CD8-positive, alpha-beta memory T cell (primary cell): ENCODE measurements around the gene AK2. TPM values are rescaled to one million over a fixed set of nuclear protein-coding genes. Genes with fewer than 3 reads are reported as not detected.

Experiments
- CTCF ChIA-PET: fragments of 350-600 bp; sonication (Branson Sonifier 250); formaldehyde crosslinking; loops from one replicate; lab custom pipeline; 2021; ENCODE audit warnings: antibody characterized with exemption; lab: Charles Lee
- POLR2A ChIA-PET: fragments of 350-600 bp; sonication (Branson Sonifier 250); formaldehyde crosslinking; loops from one replicate; lab custom pipeline; 2021; ENCODE audit warnings: antibody characterized with exemption; lab: Charles Lee
- DNase-seq, 5 donors: peaks; one replicate each; pipeline versions ENCODE4 v3.0.0 to v3.0.0-alpha.2; 2020 to 2022; ENCODE audit warnings: mixed read lengths in 1 of 5
- H3K27ac ChIP-seq: one replicate; pipeline ENCODE4 v1.7.0; 2013; ENCODE audit warnings: low read depth, mild to moderate bottlenecking, low read length, moderate library complexity
- H3K27me3 ChIP-seq: 2 replicates; pipeline ENCODE4 v1.7.0; 2013; ENCODE audit warnings: low read length, mild to moderate bottlenecking; ENCODE audit not compliant: insufficient read depth, poor library complexity, severe bottlenecking
- H3K36me3 ChIP-seq: 2 replicates; pipeline ENCODE4 v1.7.0; 2013; ENCODE audit warnings: mild to moderate bottlenecking, low read length, moderate library complexity; ENCODE audit not compliant: insufficient read depth
- H3K4me1 ChIP-seq: 2 replicates; pipeline ENCODE4 v1.7.0; 2013; ENCODE audit warnings: mild to moderate bottlenecking, low read length, moderate library complexity; ENCODE audit not compliant: insufficient read depth
- H3K4me3 ChIP-seq: 2 replicates; pipeline ENCODE4 v1.7.0; 2013; ENCODE audit warnings: mild to moderate bottlenecking, low read length
- H3K9me3 ChIP-seq: 2 replicates; pipeline ENCODE4 v1.7.0; 2013; ENCODE audit warnings: mild to moderate bottlenecking, low read length
- H3K27ac Mint-ChIP-seq, 8 donors: one replicate each; pipeline ENCODE4 v1.8.0; 2020 to 2021; ENCODE audit warnings: mixed read lengths in 8 of 8, mild to moderate bottlenecking in 6 of 8, inconsistent platforms in 3 of 8, moderate library complexity in 3 of 8
- H3K27me3 Mint-ChIP-seq, 2 donors: one replicate each; pipeline ENCODE4 v1.8.0; 2020 to 2021; ENCODE audit warnings: mixed read lengths in 2 of 2, mild to moderate bottlenecking in 1 of 2, moderate library complexity in 1 of 2
- H3K36me3 Mint-ChIP-seq, 3 donors: one replicate each; pipeline ENCODE4 v1.8.0; 2020 to 2021; ENCODE audit warnings: mixed read lengths in 3 of 3, inconsistent platforms in 1 of 3, mild to moderate bottlenecking in 1 of 3
- H3K4me1 Mint-ChIP-seq, 3 donors: one replicate each; pipeline ENCODE4 v1.8.0; 2020 to 2021; ENCODE audit warnings: mixed read lengths in 3 of 3, inconsistent platforms in 1 of 3, mild to moderate bottlenecking in 1 of 3
- H3K4me3 Mint-ChIP-seq, 7 donors: one replicate each; pipeline ENCODE4 v1.8.0; 2020 to 2021; ENCODE audit warnings: mixed read lengths in 7 of 7, mild to moderate bottlenecking in 6 of 7, moderate library complexity in 4 of 7, inconsistent platforms in 2 of 7
- H3K9me3 Mint-ChIP-seq, 5 donors: one replicate each; pipeline ENCODE4 v1.8.0; 2020 to 2022; ENCODE audit warnings: mixed read lengths in 5 of 5, mild to moderate bottlenecking in 3 of 5, moderate library complexity in 2 of 5, inconsistent platforms in 1 of 5
- polyA plus RNA-seq: library from polyadenylated mRNA; unstranded; fragments of 300-500 nt; fragmentation: Illumina TruSeq; gene quantifications from one replicate; pipeline ENCODE4 v1.2.3, GENCODE V29; 2021
- total RNA-seq, 2 experiments: library from RNA; stranded (reverse); gene quantifications; one replicate each; pipeline ENCODE4 v1.2.3, GENCODE V29; 2021

Gene AK2
- total and polyA plus RNA-seq, 3 experiments from 2014 or later = 110 to 305 (median 288) TPM

GRCh38 chr1:33008051-33008914 lies 28.4 kb downstream of the AK2 start:
- H3K4me1 Mint-ChIP-seq = no peaks in the 10 kb centered on the region
- ChIA-PET CTCF (interaction anchor here (0.9 to 1.3 kb wide), 2 partner anchors 10 to 75 kb away, joined by 3 read pairs; no protein-coding TSS in a partner anchor), POLR2A (no interaction called here)
- no peak overlapping the region for H3K4me3 ChIP-seq
- no peak overlapping the region for H3K27ac ChIP-seq
- H3K27me3 ChIP-seq = no peaks in the 10 kb centered on the region
- H3K9me3 Mint-ChIP-seq = no peaks in the 10 kb centered on the region
- H3K27ac Mint-ChIP-seq = peak overlapping the region in 5 of 8 donors; percentile 30 to 71 (median 52)
- H3K36me3 ChIP-seq = peaks cover 37% of the 10 kb centered on the region
- no peak for DNase-seq
- no peaks in the 10 kb centered on the region for H3K27me3 Mint-ChIP-seq
- peaks cover 4 to 63% (median 34%) of the 10 kb centered on the region in 3 donors for H3K36me3 Mint-ChIP-seq
- no peak overlapping the region for H3K4me3 Mint-ChIP-seq
- H3K9me3 ChIP-seq = no peaks in the 10 kb centered on the region
- H3K4me1 ChIP-seq = no peaks in the 10 kb centered on the region

- ChIA-PET POLR2A (no interaction called here), CTCF (interaction anchor here (1.2 to 1.4 kb wide), 2 partner anchors 73 to 109 kb away, joined by 3 to 16 read pairs; no protein-coding TSS in a partner anchor)
- no peaks in the 10 kb centered on the region for H3K9me3 ChIP-seq
- no peak overlapping the region for H3K4me3 ChIP-seq
- no peak for DNase-seq
- H3K27ac Mint-ChIP-seq = peak overlapping the region in 2 of 8 donors; percentile 60 to 62
- peaks cover 29% of the 10 kb centered on the region for H3K36me3 ChIP-seq
- H3K27me3 Mint-ChIP-seq = no peaks in the 10 kb centered on the region
- no peaks in the 10 kb centered on the region for H3K9me3 Mint-ChIP-seq
- no peaks in the 10 kb centered on the region for H3K4me1 ChIP-seq
- H3K4me3 Mint-ChIP-seq = no peak overlapping the region
- peaks cover 4 to 55% (median 28%) of the 10 kb centered on the region in 3 donors for H3K36me3 Mint-ChIP-seq
- no peaks in the 10 kb centered on the region for H3K27me3 ChIP-seq
- H3K4me1 Mint-ChIP-seq = no peaks in the 10 kb centered on the region
- no peak overlapping the region for H3K27ac ChIP-seq
Observed at GRCh38 chr1:33007190-33008050, 29.3 kb downstream of the AK2 start.

- Histone ChIP-seq H3K9me3 (no peaks in the 10 kb centered on the region), H3K27me3 (no peaks in the 10 kb centered on the region), H3K36me3 (peaks cover 15% of the 10 kb centered on the region), H3K4me3 (no peak overlapping the region), H3K4me1 (no peaks in the 10 kb centered on the region), H3K27ac (no peak overlapping the region)
- H3K4me1 Mint-ChIP-seq = no peaks in the 10 kb centered on the region
- H3K4me3 Mint-ChIP-seq = no peak overlapping the region
- DNase-seq = no peak
- no peaks in the 10 kb centered on the region for H3K27me3 Mint-ChIP-seq
- POLR2A ChIA-PET = interaction anchor here (0.6 kb wide), 1 partner anchor 43 kb away, joined by 4 read pairs; no protein-coding TSS in a partner anchor
- H3K36me3 Mint-ChIP-seq = peaks cover 0 to 40% (median 18%) of the 10 kb centered on the region in 3 donors
- H3K9me3 Mint-ChIP-seq = no peaks in the 10 kb centered on the region
- H3K27ac Mint-ChIP-seq = peak overlapping the region in 4 of 8 donors; percentile 15 to 59 (median 44)
- CTCF ChIA-PET = interaction anchor here (1.2 kb wide), 1 partner anchor 51 kb away, joined by 4 read pairs; no protein-coding TSS in a partner anchor
Observed at GRCh38 chr1:33005838-33006421, 30.8 kb downstream of the AK2 start.

GRCh38 chr1:33005117-33005837 lies 31.4 kb downstream of the AK2 start:
- H3K9me3 Mint-ChIP-seq = no peaks in the 10 kb centered on the region
- Histone ChIP-seq H3K4me1 (no peaks in the 10 kb centered on the region), H3K36me3 (peaks cover 11% of the 10 kb centered on the region), H3K27me3 (no peaks in the 10 kb centered on the region), H3K9me3 (no peaks in the 10 kb centered on the region), H3K4me3 (no peak overlapping the region), H3K27ac (no peak overlapping the region)
- H3K4me1 Mint-ChIP-seq = peaks cover 0 to 5% (median 0%) of the 10 kb centered on the region in 3 donors
- no peak for DNase-seq
- CTCF ChIA-PET = interaction anchor here (1.2 kb wide), 1 partner anchor 51 kb away, joined by 4 read pairs; no protein-coding TSS in a partner anchor
- peak overlapping the region in 1 of 8 donors; percentile 30 for H3K27ac Mint-ChIP-seq
- peaks cover 0 to 33% (median 17%) of the 10 kb centered on the region in 3 donors for H3K36me3 Mint-ChIP-seq
- H3K27me3 Mint-ChIP-seq = no peaks in the 10 kb centered on the region
- no peak overlapping the region for H3K4me3 Mint-ChIP-seq
- POLR2A ChIA-PET = interaction anchor here (0.6 kb wide), 1 partner anchor 42 kb away, joined by 4 read pairs; no protein-coding TSS in a partner anchor

- H3K27me3 Mint-ChIP-seq = no peaks in the 10 kb centered on the region
- CTCF ChIA-PET = no interaction called here
- POLR2A ChIA-PET = no interaction called here
- H3K27ac ChIP-seq = no peak overlapping the region
- H3K9me3 Mint-ChIP-seq = no peaks in the 10 kb centered on the region
- H3K4me3 Mint-ChIP-seq = no peak overlapping the region
- H3K27me3 ChIP-seq = no peaks in the 10 kb centered on the region
- peak overlapping the region in 3 of 8 donors; percentile 6 to 41 (median 10) for H3K27ac Mint-ChIP-seq
- no peaks in the 10 kb centered on the region for H3K4me1 ChIP-seq
- H3K36me3 Mint-ChIP-seq = peaks cover 0 to 27% (median 16%) of the 10 kb centered on the region in 3 donors
- no peak for DNase-seq
- peaks cover 0 to 6% (median 0%) of the 10 kb centered on the region in 3 donors for H3K4me1 Mint-ChIP-seq
- H3K4me3 ChIP-seq = no peak overlapping the region
- H3K36me3 ChIP-seq = peaks cover 11% of the 10 kb centered on the region
- no peaks in the 10 kb centered on the region for H3K9me3 ChIP-seq
Observed at GRCh38 chr1:33004613-33005012, 32.1 kb downstream of the AK2 start.

- no peaks in the 10 kb centered on the region for H3K27me3 Mint-ChIP-seq
- Histone ChIP-seq H3K27me3 (no peaks in the 10 kb centered on the region), H3K9me3 (no peaks in the 10 kb centered on the region), H3K4me1 (no peaks in the 10 kb centered on the region), H3K4me3 (no peak overlapping the region), H3K36me3 (peaks cover 11% of the 10 kb centered on the region), H3K27ac (no peak overlapping the region)
- DNase-seq = no peak
- peak overlapping the region in 1 of 8 donors; percentile 70 for H3K27ac Mint-ChIP-seq
- peaks cover 0 to 18% (median 13%) of the 10 kb centered on the region in 3 donors for H3K36me3 Mint-ChIP-seq
- H3K4me3 Mint-ChIP-seq = no peak overlapping the region
- POLR2A ChIA-PET = no interaction called here
- CTCF ChIA-PET = no interaction called here
- H3K9me3 Mint-ChIP-seq = no peaks in the 10 kb centered on the region
- peaks cover 0 to 6% (median 0%) of the 10 kb centered on the region in 3 donors for H3K4me1 Mint-ChIP-seq
Observed at GRCh38 chr1:33003657-33004056, 33.0 kb downstream of the AK2 start.

GRCh38 chr1:33002006-33002405 lies 34.7 kb downstream of the AK2 start:
- H3K9me3 ChIP-seq = no peaks in the 10 kb centered on the region
- no peaks in the 10 kb centered on the region for H3K36me3 ChIP-seq
- Mint-ChIP-seq H3K36me3 (peaks cover 0 to 3% (median 2%) of the 10 kb centered on the region in 3 donors), H3K27me3 (no peaks in the 10 kb centered on the region), H3K27ac (no peak overlapping the region), H3K9me3 (no peaks in the 10 kb centered on the region), H3K4me1 (peaks cover 7 to 23% (median 13%) of the 10 kb centered on the region in 3 donors), H3K4me3 (no peak overlapping the region)
- POLR2A ChIA-PET = no interaction called here
- no peak overlapping the region for H3K27ac ChIP-seq
- DNase-seq = no peak
- CTCF ChIA-PET = no interaction called here
- peaks cover 7% of the 10 kb centered on the region for H3K4me1 ChIP-seq
- no peaks in the 10 kb centered on the region for H3K27me3 ChIP-seq
- H3K4me3 ChIP-seq = no peak overlapping the region
